GM18517 (cell line): ENCODE measurements around the gene TAS2R9.
"Not testable (repeated sequence)": the region's sequence is repeated elsewhere in the genome, so short reads cannot be mapped to it uniquely, and the experiment has no call there.

ENCODE experiments used
- ATAC-seq: cut with Tn5 transposase; IDR thresholded peaks from one replicate; pipeline ENCODE4 v1.9.1; 2021; ENCODE audit warnings: mild to moderate bottlenecking, moderate library complexity; ENCODE audit not compliant: unreplicated experiment

TAS2R9 gene, protein sequence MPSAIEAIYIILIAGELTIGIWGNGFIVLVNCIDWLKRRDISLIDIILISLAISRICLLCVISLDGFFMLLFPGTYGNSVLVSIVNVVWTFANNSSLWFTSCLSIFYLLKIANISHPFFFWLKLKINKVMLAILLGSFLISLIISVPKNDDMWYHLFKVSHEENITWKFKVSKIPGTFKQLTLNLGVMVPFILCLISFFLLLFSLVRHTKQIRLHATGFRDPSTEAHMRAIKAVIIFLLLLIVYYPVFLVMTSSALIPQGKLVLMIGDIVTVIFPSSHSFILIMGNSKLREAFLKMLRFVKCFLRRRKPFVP

GRCh38 chr12:10810068-10810467 is at the start of gene TAS2R9:
TSS of gene TAS2R9 (minus strand) at chr12:10810168. CDS start at chr12:10810075, 93 bp downstream.
- no peak for ATAC-seq

GRCh38 chr12:10855807-10856206 is 45.8 kb upstream of the TAS2R9 start:
- ATAC-seq, result no peak

- ATAC-seq, result no peak
These were observed 43.8 kb upstream of the TAS2R9 start for GRCh38 chr12:10853776-10854175.

DNA sequence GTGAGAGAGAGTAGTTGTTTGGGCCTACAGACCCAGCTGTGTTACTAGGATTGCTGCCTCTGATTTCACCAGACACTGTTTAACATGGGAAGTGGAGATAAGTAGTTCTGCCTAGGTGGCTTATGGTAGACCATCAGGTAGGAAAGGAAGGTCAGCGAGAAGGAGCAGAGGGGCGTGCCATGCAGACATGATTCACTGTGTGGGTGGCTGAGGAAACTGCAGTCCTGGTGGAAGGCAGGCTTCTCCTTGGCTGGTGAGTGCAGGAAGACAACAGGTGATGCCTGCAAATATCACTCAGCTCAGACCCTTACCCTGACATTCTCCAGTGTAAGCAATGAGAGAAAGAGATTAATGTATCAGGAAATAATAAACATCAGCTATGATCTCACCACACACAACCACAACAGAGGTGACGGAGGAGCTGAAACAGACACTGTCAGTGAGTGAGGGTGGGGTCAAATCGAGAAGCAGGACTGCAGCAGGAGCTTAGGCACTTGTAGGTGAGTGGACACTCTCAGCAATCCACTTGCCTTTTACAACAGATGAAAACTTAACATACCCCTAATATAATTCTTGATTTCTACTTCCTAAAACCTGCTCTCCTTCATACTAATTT is 41.4 kb upstream of the TAS2R9 start:
- no peak for ATAC-seq

DNA sequence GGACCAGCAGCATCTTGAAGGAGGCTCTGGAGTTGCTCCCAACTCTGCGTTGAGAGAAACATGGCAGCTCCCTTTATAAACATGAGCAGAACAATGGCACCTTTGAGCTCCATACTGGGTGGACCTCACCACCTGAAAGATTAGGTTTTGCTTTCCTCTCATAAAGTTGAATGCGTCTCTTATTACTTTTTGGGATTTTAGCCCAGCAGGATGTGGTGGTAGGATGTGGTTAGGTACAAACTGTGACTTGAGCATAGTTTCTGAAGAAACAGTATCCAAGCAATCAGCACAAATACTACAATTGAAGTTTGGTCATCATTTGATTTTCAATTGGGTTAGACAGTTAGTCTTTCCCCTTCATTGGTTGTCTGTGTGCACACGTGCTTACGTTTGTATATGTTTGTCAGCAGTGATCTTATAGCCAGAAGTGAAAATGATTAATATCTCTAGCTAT is 39.5 kb upstream of the TAS2R9 start, which contains the start of gene PRR4:
Gene PRR4 (minus strand): TSS at position 51 of the 454 bp plus-strand sequence. CDS start 38 bp downstream, at position 13.
- no peak for ATAC-seq

- ATAC-seq, result no peak
These were observed 37.8 kb upstream of the TAS2R9 start for GRCh38 chr12:10847744-10848143.

- ATAC-seq, result no peak
These were observed 32.9 kb upstream of the TAS2R9 start for GRCh38 chr12:10842862-10843261.

- no peak for ATAC-seq
These were observed 28.5 kb upstream of the TAS2R9 start for GRCh38 chr12:10838461-10838860.

DNA sequence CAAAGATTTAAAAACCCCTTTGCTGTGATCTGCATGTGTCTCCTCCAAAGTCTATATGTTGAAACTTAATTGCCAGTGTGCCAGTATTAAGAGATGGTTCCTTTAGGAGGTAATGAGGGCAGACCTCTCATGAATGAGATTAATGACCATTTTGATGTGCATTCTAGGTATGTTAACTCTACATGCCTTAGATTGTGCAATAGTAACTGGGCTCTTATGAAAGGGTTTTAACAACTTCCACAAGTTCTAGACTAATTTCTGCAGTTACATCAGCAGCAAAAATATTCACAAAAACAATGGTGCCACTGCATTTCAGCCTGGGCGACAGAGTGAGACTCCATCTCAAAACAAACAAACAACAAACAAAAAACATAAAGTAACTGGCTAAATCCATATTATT is 20.0 kb upstream of the TAS2R9 start:
- ATAC-seq, result no peak

- ATAC-seq, result no peak
These were observed 16.3 kb upstream of the TAS2R9 start, which contains the start of gene TAS2R10 for GRCh38 chr12:10826258-10826657. TSS of gene TAS2R10 (minus strand) at chr12:10826358. CDS start at chr12:10826269, 89 bp downstream.

GRCh38 chr12:10824957-10825356 is 15.0 kb upstream of the TAS2R9 start:
- no peak for ATAC-seq

- ATAC-seq, result no peak
These were observed 2.0 kb upstream of the TAS2R9 start for GRCh38 chr12:10811883-10812536.

- ATAC-seq, result no peak
These were observed 2.8 kb downstream of the TAS2R9 start, which contains the start of gene TAS2R8 for GRCh38 chr12:10807186-10807585. TSS of gene TAS2R8 (minus strand) at chr12:10807286. CDS start at chr12:10806980, 306 bp downstream.

DNA sequence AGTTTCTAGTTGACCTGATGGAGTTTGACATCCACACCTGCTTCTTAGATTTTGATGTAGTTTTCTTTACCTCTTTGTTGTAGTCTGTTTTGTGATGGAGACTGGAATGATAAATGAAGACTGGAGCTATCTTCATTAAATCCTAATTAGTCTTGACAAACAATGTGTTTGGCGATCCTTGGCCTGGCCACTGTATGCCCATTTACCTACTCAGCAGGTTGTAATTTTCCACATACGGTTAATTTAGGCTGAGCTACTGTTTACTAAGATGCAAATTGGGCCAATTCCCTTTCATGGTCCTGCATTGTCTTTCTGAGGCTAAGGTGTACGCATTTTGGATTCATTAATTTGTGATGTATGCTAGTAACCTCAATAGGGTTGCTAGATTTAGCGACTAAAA is 7.4 kb downstream of the TAS2R9 start, which contains the start of gene TAS2R7:
Gene TAS2R7 (minus strand): TSS at position 41 of the 400 bp plus-strand sequence. CDS start 57 bp downstream, outside the sequence.
- no peak for ATAC-seq

- no peak for ATAC-seq
These were observed 8.2 kb downstream of the TAS2R9 start for GRCh38 chr12:10801741-10802140.

DNA sequence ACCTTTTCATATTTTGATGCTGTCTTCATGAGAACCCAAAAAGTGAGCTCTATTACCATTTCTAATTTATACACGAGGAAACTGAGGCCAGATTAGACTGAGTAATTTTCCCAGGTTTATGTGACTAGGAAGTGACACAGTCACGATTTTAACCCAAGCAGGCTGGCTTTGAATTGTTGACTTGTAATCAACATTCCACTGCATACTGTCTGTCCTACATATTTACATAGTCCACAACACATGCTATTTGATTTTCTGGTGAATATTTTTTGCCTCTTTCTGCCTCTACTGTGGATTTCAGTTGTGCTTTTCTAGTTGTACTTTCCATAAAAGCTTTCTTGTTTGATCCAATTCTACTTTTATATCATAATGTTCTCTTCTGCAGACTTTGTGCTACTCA is 15.7 kb downstream of the TAS2R9 start:
- no peak for ATAC-seq

DNA sequence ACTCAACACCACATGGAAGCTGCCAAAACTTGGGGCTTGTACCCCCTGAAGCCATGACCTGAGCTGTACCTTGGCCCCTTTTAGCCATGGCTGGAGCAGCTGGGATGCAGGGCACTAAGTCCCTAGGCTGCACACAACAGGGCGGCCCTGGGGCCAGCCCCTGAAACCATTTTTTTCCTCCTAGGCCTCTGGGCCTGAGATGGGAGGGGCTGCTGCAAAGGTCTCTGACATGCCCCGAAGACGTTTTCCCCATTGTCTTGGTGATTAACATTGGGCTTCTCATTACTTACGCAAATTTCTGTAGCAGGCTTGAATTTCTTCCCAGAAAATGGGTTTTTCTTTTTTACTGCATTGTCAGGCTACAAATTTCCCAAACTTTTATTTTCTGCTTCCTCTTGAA is 18.2 kb downstream of the TAS2R9 start:
- ATAC-seq, result not testable (repeated sequence)

DNA sequence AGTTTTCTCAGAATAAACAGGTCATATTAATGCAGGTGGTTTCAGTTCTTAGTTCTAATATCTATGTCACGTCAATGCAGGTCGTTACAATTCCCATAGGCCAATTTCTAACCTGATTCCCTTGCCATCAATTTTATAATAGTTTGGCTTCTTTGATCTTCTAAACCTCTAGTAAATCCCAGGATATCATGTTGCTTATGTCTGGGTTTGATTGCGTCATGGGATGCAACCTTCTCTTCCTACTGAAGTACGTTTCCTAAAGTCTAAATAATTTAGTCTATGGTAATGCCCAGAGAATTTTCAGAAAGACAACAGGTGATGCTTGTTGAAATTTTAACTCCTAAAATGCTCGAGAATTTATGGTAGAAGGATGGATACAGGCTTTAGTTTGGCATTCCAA is 26.7 kb downstream of the TAS2R9 start:
- no peak for ATAC-seq

- ATAC-seq, result no peak
These were observed 30.9 kb downstream of the TAS2R9 start for GRCh38 chr12:10779103-10779502.

DNA sequence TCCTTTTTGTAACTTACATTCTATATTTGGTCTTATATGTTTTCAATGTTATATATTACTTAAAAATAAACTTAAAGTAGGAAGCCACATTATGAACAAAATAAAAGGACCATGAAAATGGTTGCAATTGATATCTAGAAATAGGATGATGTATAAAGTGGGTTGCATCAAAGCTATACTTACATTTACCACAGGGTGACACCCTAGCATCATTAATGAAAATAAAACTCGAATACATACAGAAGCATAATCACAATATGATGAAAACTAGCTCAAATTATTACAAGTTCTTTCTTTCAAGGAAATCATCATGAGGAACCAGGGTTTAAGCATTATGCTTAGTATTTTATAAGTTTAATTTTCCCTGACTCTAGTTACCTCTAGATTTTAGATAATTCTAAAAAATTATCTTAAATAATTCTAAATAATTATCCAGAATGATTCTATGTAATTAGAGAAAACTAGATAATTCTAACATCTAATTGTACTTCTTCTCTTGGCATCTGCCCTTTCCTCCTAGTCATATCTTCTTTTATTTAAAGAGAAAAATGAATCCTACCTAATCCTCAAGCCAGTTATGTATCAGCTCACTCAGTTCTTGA is 38.7 kb downstream of the TAS2R9 start:
- no peak for ATAC-seq

- no peak for ATAC-seq
These were observed 50.3 kb downstream of the TAS2R9 start for GRCh38 chr12:10759657-10760056.
